ENCODE measurements around the gene SUPT5H.

GRCh38 chr19:39472746-39473442, 27.5 kb downstream of the SUPT5H start:
- TF ChIP-seq CTCF (IDR thresholded peaks at IDR 0.05; ENCODE audit: poor library complexity), result no peak
- TF ChIP-seq EZH2phosphoT487 (IDR thresholded peaks at IDR 0.05; ENCODE audit: low read depth, severe bottlenecking, unreplicated experiment), result no peak
- TF ChIP-seq EZH2 (IDR thresholded peaks at IDR 0.05; ENCODE audit: borderline replicate concordance), result no peak

All from hepatocyte (in vitro differentiated cells).